T-cell (primary cell): ENCODE measurements around the gene C10orf67. TPM values are rescaled to one million over a fixed set of nuclear protein-coding genes. Genes with fewer than 3 reads are reported as not detected.
"Not testable (repeated sequence)": the region's sequence is repeated elsewhere in the genome, so short reads cannot be mapped to it uniquely, and the experiment has no call there.

Experiments used
- ATAC-seq, 4 experiments: fragments of 200-7000 bp in 3 of 4; fragments of 150-1000 bp in 1 of 4; cut with Tn5 transposase; replicated peaks in 1 of 4; 1 replicate in 3 of 4; 2 replicates in 1 of 4; pipeline ENCODE4 v1.10.0; 2021; ENCODE audit warnings: moderate library complexity in 3 of 4, mild to moderate bottlenecking in 2 of 4, moderate number of reproducible peaks in 1 of 4
- CTCF ChIA-PET, 2 donors: fragments of 300-600 bp; sonication (Branson Sonifier 250); formaldehyde crosslinking; loops; one replicate each; lab custom pipeline; 2022; ENCODE audit warnings: antibody characterized with exemption in 2 of 2; lab: Charles Lee
- POLR2A ChIA-PET, 2 donors: fragments of 300-600 bp; sonication (Branson Sonifier 250); formaldehyde crosslinking; loops; one replicate each; lab custom pipeline; 2022; ENCODE audit warnings: antibody characterized with exemption in 2 of 2; lab: Charles Lee
- DNase-seq, 35 experiments: peaks; one replicate each; pipeline versions ENCODE4 v3.0.0 to v3.0.0-alpha.2; 2013 to 2023
- H3K27ac ChIP-seq: one replicate; pipeline ENCODE4 v1.5.1; 2013; ENCODE audit warnings: low read length
- H3K27me3 ChIP-seq, 2 experiments: replicated peaks in 1 of 2; 1 replicate in 1 of 2; 2 replicates in 1 of 2; pipeline versions ENCODE4 v1.6.1 to v1.7.0; 2013; ENCODE audit warnings: low read length in 1 of 2, mixed read lengths in 1 of 2; ENCODE audit not compliant: control insufficient read depth in 2 of 2, insufficient read depth in 2 of 2; ENCODE audit errors: extremely low read depth in 1 of 2
- H3K36me3 ChIP-seq, 2 donors: 1 replicate in 1 of 2; 2 replicates in 1 of 2; pipeline versions ENCODE4 v1.6.1 to v1.7.0; 2013; ENCODE audit warnings: low read length in 1 of 2; ENCODE audit not compliant: control insufficient read depth in 2 of 2, insufficient read depth in 1 of 2; ENCODE audit errors: extremely low read depth in 1 of 2
- H3K4me1 ChIP-seq, 2 experiments: 1 replicate in 1 of 2; 2 replicates in 1 of 2; pipeline versions ENCODE4 v1.6.1 to v1.7.0; 2013; ENCODE audit warnings: low read length in 2 of 2, mixed read lengths in 1 of 2; ENCODE audit not compliant: insufficient read depth in 2 of 2, control insufficient read depth in 1 of 2; ENCODE audit errors: extremely low read depth in 1 of 2
- H3K4me3 ChIP-seq, 2 donors: 1 replicate in 1 of 2; 2 replicates in 1 of 2; pipeline versions ENCODE4 v1.5.1 to v1.7.0; 2013; ENCODE audit warnings: mild to moderate bottlenecking in 2 of 2, low read length in 1 of 2, moderate library complexity in 1 of 2; ENCODE audit not compliant: control insufficient read depth in 1 of 2; ENCODE audit errors: extremely low read depth in 1 of 2
- H3K9me3 ChIP-seq: 2 replicates; pipeline ENCODE4 v1.7.0; 2013
- H3K27ac Mint-ChIP-seq, 2 donors: one replicate each; pipeline ENCODE4 v1.8.0; 2020 to 2021; ENCODE audit warnings: mild to moderate bottlenecking in 2 of 2, mixed read lengths in 2 of 2
- H3K27me3 Mint-ChIP-seq, 2 donors: one replicate each; pipeline ENCODE4 v1.8.0; 2021 to 2022; ENCODE audit warnings: mixed read lengths in 2 of 2
- H3K36me3 Mint-ChIP-seq: one replicate; pipeline ENCODE4 v1.8.0; 2021; ENCODE audit warnings: mixed read lengths
- H3K4me1 Mint-ChIP-seq, 3 donors: one replicate each; pipeline ENCODE4 v1.8.0; 2020 to 2022; ENCODE audit warnings: mixed read lengths in 3 of 3, mild to moderate bottlenecking in 1 of 3
- H3K4me3 Mint-ChIP-seq, 3 donors: one replicate each; pipeline ENCODE4 v1.8.0; 2020 to 2022; ENCODE audit warnings: mild to moderate bottlenecking in 3 of 3, mixed read lengths in 3 of 3, moderate library complexity in 3 of 3
- H3K9me3 Mint-ChIP-seq, 3 donors: one replicate each; pipeline ENCODE4 v1.8.0; 2020 to 2022; ENCODE audit warnings: mixed read lengths in 3 of 3
- WGBS: methylation state at CpG from one replicate; pipeline ENCODE4 v1.1.5; 2013; ENCODE audit warnings: missing lambda C conversion rate; ENCODE audit not compliant: insufficient coverage; 5-methylcytosine and 5-hydroxymethylcytosine counted together
- total RNA-seq, 35 experiments: library from RNA in 6 of 35; stranded (reverse) in 6 of 35; fragments of 120-200 nt in 1 of 35; gene quantifications; one replicate each; pipeline versions ENCODE4 v1.2.1 to v1.2.4 and lab custom pipeline; 2013 to 2026

C10orf67 gene
- total RNA-seq, 5 donors from 2014 or later (not counting 1 experiment from before 2014, with no cell fraction given), result 0.13 TPM; not detected in 4

- Mint-ChIP-seq H3K27me3 (no peaks in the 10 kb centered on the region), H3K9me3 (no peaks in the 10 kb centered on the region), H3K27ac (peak overlapping the region in 1 of 2 donors; percentile 54), H3K4me3 (no peak overlapping the region), H3K36me3 (no peaks in the 10 kb centered on the region), H3K4me1 (peaks cover 28 to 35% (median 28%) of the 10 kb centered on the region in 3 donors)
- no peak for DNase-seq
- WGBS, result 93% methylated on average over 2 of the region's 8 CpGs
- no peaks in the 10 kb centered on the region for H3K9me3 ChIP-seq
- H3K27me3 ChIP-seq, result no peaks in the 10 kb centered on the region
- H3K4me1 ChIP-seq, result peaks cover 22 to 27% of the 10 kb centered on the region in 2 experiments
- no peaks in the 10 kb centered on the region for H3K36me3 ChIP-seq
- no peak overlapping the region for H3K4me3 ChIP-seq
- ChIA-PET POLR2A (interaction anchor here (0.6 kb wide), 2 partner anchors 14 to 1811 kb away, joined by 3 read pairs; no protein-coding TSS in a partner anchor), CTCF (interaction anchor here in 1 of 2 donors (0.6 kb wide), 1 partner anchor 1348 kb away, joined by 4 read pairs; no protein-coding TSS in a partner anchor)
- ATAC-seq, result no peak
- H3K27ac ChIP-seq, result no peak overlapping the region
These were observed 15.2 kb upstream of the C10orf67 start for GRCh38 chr10:23359692-23360380.

DNA sequence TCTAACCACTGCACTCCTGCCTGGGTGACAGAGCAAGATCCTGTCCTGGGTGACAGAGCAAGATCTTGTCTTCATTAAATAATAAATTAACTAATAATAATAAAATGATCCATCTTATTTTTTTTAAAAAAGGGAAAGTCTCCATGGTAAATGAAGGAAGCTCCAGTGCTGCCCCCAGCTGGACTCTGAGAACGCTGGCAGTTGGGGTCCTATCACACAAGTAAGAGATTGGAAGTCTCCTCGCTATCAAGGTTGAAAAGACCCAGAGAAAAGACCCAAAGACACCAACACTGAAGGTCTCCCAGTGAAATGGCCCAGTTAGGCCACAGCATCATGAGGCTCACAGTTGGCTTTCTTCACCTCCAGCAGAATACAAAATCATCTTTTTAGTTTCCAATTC lies 13.8 kb upstream of the C10orf67 start:
- Mint-ChIP-seq H3K4me3 (no peak overlapping the region), H3K9me3 (no peaks in the 10 kb centered on the region), H3K27me3 (no peaks in the 10 kb centered on the region), H3K27ac (no peak overlapping the region), H3K36me3 (no peaks in the 10 kb centered on the region), H3K4me1 (peaks cover 13 to 20% (median 14%) of the 10 kb centered on the region in 3 donors)
- Histone ChIP-seq H3K4me1 (peaks cover 10 to 12% of the 10 kb centered on the region in 2 experiments), H3K36me3 (no peaks in the 10 kb centered on the region), H3K4me3 (no peak overlapping the region), H3K27ac (no peak overlapping the region), H3K9me3 (no peaks in the 10 kb centered on the region), H3K27me3 (no peaks in the 10 kb centered on the region)
- 90% methylated on average over 2 of the region's 2 CpGs for WGBS
- ChIA-PET CTCF (no interaction called here), POLR2A (no interaction called here)
- ATAC-seq (no peak), DNase-seq (no peak)

GRCh38 chr10:23354630-23355279 lies 10.2 kb upstream of the C10orf67 start:
- CTCF ChIA-PET, result no interaction called here
- no peak overlapping the region for H3K27ac ChIP-seq
- DNase-seq (no peak), ATAC-seq (no peak)
- POLR2A ChIA-PET, result interaction anchor here (0.6 kb wide), 2 partner anchors 66 to 141 kb away, joined by 3 to 4 read pairs; no protein-coding TSS in a partner anchor
- Mint-ChIP-seq H3K9me3 (no peaks in the 10 kb centered on the region), H3K36me3 (no peaks in the 10 kb centered on the region), H3K4me3 (no peak overlapping the region), H3K4me1 (no peaks in the 10 kb centered on the region), H3K27ac (no peak overlapping the region), H3K27me3 (no peaks in the 10 kb centered on the region)
- no peaks in the 10 kb centered on the region for H3K27me3 ChIP-seq
- no peaks in the 10 kb centered on the region for H3K36me3 ChIP-seq
- H3K9me3 ChIP-seq, result no peaks in the 10 kb centered on the region
- WGBS, result no CpG with 5 or more reads among the region's 5 CpGs
- no peaks in the 10 kb centered on the region for H3K4me1 ChIP-seq
- H3K4me3 ChIP-seq, result no peak overlapping the region

DNA sequence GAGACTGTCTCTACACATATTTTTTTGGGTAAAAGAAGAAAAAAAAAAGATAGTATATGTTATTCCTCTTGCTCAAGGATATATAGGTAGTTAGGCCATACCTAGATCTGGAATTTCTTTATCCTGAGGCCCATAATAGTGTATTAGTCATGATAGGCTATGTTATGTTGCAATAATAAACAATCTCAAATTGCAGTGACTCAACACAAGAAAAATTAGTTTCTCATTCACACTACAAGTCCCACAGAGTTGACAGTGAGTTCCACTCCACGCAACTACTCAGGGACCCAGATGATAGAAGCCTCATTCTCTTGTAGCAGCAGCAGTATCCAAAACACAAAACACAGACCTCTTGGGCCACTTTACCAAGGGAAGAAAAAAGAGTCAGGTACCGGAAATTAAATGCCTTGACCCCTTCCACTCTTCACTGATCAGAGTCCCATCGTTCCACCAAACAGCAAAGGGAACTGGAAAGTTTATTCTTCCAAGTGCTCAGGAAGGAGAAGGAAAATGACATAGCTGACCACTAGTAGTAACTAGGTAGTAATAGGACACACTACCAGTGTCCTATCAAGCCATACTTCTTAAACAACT lies 7.4 kb upstream of the C10orf67 start:
- no peak for DNase-seq
- Histone ChIP-seq H3K36me3 (no peaks in the 10 kb centered on the region), H3K27me3 (no peaks in the 10 kb centered on the region), H3K4me1 (no peaks in the 10 kb centered on the region), H3K27ac (no peak overlapping the region), H3K4me3 (no peak overlapping the region), H3K9me3 (no peaks in the 10 kb centered on the region)
- no peak overlapping the region for H3K4me3 Mint-ChIP-seq
- H3K4me1 Mint-ChIP-seq, result no peaks in the 10 kb centered on the region
- 100% methylated on average over 1 of the region's 3 CpGs for WGBS
- CTCF ChIA-PET, result no interaction called here
- no peaks in the 10 kb centered on the region for H3K9me3 Mint-ChIP-seq
- no peak for ATAC-seq
- peaks cover 0 to 2% of the 10 kb centered on the region in 2 donors for H3K27me3 Mint-ChIP-seq
- POLR2A ChIA-PET, result no interaction called here
- H3K36me3 Mint-ChIP-seq, result no peaks in the 10 kb centered on the region
- H3K27ac Mint-ChIP-seq, result no peak overlapping the region

- CTCF ChIA-PET, H3K27me3 ChIP-seq, H3K27ac ChIP-seq, H3K4me1 ChIP-seq, H3K4me3 ChIP-seq, ATAC-seq, H3K9me3 Mint-ChIP-seq, H3K27me3 Mint-ChIP-seq, H3K9me3 ChIP-seq, DNase-seq, H3K4me3 Mint-ChIP-seq, H3K4me1 Mint-ChIP-seq, H3K36me3 ChIP-seq, POLR2A ChIA-PET, H3K36me3 Mint-ChIP-seq, H3K27ac Mint-ChIP-seq: not testable (repeated sequence)
- WGBS, result no CpG with 5 or more reads among the region's 1 CpG
These were observed 6.1 kb upstream of the C10orf67 start for GRCh38 chr10:23350706-23351105.

GRCh38 chr10:23345861-23346260 lies 1.3 kb upstream of the C10orf67 start:
- ATAC-seq (no peak), DNase-seq (no peak)
- POLR2A ChIA-PET, result no interaction called here
- Mint-ChIP-seq H3K36me3 (no peaks in the 10 kb centered on the region), H3K9me3 (no peaks in the 10 kb centered on the region), H3K27ac (no peak overlapping the region), H3K4me1 (peaks cover 28 to 31% (median 31%) of the 10 kb centered on the region in 3 donors), H3K27me3 (peaks cover 0 to 5% of the 10 kb centered on the region in 2 donors), H3K4me3 (no peak overlapping the region)
- no CpG with 5 or more reads among the region's 5 CpGs for WGBS
- H3K4me1 ChIP-seq, result peaks cover 4 to 24% of the 10 kb centered on the region in 2 experiments
- no peak overlapping the region for H3K27ac ChIP-seq
- no peak overlapping the region for H3K4me3 ChIP-seq
- no peaks in the 10 kb centered on the region for H3K36me3 ChIP-seq
- CTCF ChIA-PET, result no interaction called here
- H3K27me3 ChIP-seq, result peaks cover 9 to 13% of the 10 kb centered on the region in 2 experiments
- no peaks in the 10 kb centered on the region for H3K9me3 ChIP-seq
